HAP-1 (cell line): ENCODE results near the gene PRIMPOL.
"Not testable (repeated sequence)": the region's sequence is repeated elsewhere in the genome, so short reads cannot be mapped to it uniquely, and the experiment has no call there.

Experiments used
- DNase-seq, 2 experiments: peaks; one replicate each; pipeline ENCODE4 v3.0.0-alpha.2; 2016 to 2020; ENCODE audit warnings: low spot score in 2 of 2
- H3K27me3 ChIP-seq: fragments of 250-450 bp; sonication (Bioruptor Pico); 2 replicates; pipeline ENCODE4 v1.5.1; 2020; ENCODE audit warnings: low read depth, mild to moderate bottlenecking, moderate library complexity
- H3K36me3 ChIP-seq: fragments of 250-450 bp; sonication (Bioruptor Pico); replicated peaks from 2 replicates; pipeline ENCODE4 v1.5.1; 2020; ENCODE audit warnings: mild to moderate bottlenecking
- H3K4me1 ChIP-seq: fragments of 250-450 bp; sonication (Bioruptor Pico); 2 replicates; pipeline ENCODE4 v1.5.1; 2020; ENCODE audit warnings: mild to moderate bottlenecking
- H3K4me3 ChIP-seq: fragments of 250-450 bp; sonication (Bioruptor Pico); 2 replicates; pipeline ENCODE4 v1.5.1; 2020; ENCODE audit warnings: mild to moderate bottlenecking, moderate library complexity
- H3K9me3 ChIP-seq: fragments of 250-450 bp; sonication (Bioruptor Pico); 2 replicates; pipeline ENCODE4 v1.5.1; 2020; ENCODE audit warnings: mild to moderate bottlenecking, moderate library complexity
- in situ Hi-C: fragments of 300-500 bp; cut with MboI; formaldehyde crosslinking; loops from 3 replicates; pipeline ENCODE4 v1.14.3; 2020; ENCODE audit warnings: low sequenced_read_pairs, inconsistent platforms, mixed read lengths

PRIMPOL gene, protein sequence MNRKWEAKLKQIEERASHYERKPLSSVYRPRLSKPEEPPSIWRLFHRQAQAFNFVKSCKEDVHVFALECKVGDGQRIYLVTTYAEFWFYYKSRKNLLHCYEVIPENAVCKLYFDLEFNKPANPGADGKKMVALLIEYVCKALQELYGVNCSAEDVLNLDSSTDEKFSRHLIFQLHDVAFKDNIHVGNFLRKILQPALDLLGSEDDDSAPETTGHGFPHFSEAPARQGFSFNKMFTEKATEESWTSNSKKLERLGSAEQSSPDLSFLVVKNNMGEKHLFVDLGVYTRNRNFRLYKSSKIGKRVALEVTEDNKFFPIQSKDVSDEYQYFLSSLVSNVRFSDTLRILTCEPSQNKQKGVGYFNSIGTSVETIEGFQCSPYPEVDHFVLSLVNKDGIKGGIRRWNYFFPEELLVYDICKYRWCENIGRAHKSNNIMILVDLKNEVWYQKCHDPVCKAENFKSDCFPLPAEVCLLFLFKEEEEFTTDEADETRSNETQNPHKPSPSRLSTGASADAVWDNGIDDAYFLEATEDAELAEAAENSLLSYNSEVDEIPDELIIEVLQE

DNA sequence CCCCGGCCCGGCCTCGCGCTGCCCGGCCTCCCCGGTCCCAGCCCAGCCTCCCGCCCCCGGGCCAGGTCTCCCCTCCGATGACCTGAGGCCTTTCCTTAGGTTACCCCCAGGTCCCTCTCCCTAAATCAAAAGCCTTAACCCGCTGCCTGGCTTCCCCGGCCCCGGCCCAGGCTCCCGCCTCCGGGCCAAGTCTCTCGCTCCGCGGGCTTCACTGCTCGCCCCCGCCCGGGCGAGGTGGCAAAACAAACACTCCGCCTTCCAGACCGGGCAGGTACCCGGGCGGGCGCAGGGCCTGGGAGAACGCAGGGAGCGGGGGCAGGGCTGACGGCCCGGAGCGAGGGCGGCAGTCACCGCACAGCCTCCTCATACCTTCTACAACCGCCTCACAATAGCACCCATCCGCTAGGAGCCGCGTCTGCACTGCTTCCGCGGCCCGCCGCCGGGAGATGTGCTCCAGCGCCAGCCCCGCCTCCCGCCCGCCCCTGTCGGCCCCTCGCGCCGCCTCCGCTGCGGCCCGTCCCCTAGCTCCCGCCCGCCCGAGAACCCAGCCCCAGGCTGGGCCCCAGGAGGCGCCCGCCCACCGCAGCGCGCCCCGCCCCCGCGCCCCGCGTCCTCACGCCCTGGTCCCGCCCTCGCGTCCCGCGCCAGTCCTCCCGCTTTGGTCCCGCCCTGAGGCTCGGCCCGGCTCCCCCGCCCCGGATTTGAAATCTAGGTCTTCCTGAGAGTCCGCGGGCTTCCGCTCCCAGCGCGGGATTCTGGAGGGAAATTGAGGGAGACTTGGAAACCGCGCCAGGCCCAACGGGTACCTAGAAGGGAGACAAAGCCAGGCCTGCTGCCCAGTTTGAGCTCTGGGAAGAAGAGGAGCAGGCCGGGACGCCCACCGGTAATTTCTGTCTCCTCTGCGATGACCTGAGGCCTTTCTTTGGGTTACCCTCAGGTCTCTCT is at the start of gene PRIMPOL, which contains the start of gene CASP3:
Gene PRIMPOL, plus strand, starts transcription at position 713 of the 945 bp plus-strand sequence. CDS start 7,403 bp downstream, outside the sequence.
Gene CASP3, minus strand, starts transcription at position 422 of the 945 bp plus-strand sequence. CDS start 10,994 bp downstream, outside the sequence.
- Histone ChIP-seq H3K4me3 (peak within 1 kb of the TSS; percentile 90), H3K27me3 (no peaks in the 10 kb centered on the region), H3K9me3 (no peaks in the 10 kb centered on the region), H3K36me3 (no peaks in the 10 kb centered on the region), H3K4me1 (peaks cover 27% of the 10 kb centered on the region)
- in situ Hi-C loops = loop anchor here (10.0 kb wide), 1 partner anchor 174 kb away; the partner anchor contains the start of gene IRF2
- DNase-seq = peak; percentile 93 to 98

DNA sequence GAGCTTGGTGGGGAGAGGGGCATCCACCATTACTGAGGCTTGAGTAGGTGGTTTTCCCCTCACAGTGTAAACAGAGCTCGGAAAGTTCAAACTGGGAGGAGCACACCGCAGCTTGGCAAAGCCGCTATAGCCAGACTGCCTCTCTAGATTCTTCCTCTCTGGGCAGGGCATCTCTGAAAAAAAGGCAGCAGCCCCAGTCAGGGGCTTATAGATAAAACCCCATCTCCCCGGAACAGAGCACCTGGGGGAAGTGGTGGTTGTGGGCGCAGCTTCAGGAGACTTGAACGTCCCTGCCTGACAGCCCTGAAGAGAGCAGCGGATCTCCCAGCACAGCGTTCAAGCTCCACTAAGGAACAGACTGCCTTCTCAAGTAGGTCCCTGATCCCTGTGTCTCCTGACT is 48.6 kb upstream of the PRIMPOL start:
- in situ Hi-C loops, DNase-seq, H3K4me1 ChIP-seq, H3K4me3 ChIP-seq, H3K9me3 ChIP-seq, H3K27me3 ChIP-seq, H3K36me3 ChIP-seq: not testable (repeated sequence)

DNA sequence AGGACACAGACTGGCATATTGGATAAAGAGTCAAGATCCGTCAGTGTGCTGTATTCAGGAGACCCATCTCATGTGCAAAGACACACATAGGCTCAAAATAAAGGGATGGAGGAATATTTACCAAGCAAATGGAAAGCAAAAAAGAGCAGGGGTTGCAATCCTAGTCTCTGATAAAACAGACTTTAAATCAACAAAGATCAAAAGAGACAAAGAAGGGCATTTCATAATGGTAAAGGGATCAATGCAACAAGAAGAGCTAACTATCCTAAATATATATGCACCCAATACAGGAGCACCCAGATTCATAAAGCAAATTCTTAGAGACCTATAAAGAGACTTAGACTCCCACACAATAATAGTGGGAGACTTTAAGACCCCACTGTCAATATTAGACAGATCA is 46.7 kb upstream of the PRIMPOL start:
- H3K4me1 ChIP-seq, H3K9me3 ChIP-seq, in situ Hi-C loops, H3K27me3 ChIP-seq, H3K4me3 ChIP-seq, H3K36me3 ChIP-seq, DNase-seq: not testable (repeated sequence)

DNA sequence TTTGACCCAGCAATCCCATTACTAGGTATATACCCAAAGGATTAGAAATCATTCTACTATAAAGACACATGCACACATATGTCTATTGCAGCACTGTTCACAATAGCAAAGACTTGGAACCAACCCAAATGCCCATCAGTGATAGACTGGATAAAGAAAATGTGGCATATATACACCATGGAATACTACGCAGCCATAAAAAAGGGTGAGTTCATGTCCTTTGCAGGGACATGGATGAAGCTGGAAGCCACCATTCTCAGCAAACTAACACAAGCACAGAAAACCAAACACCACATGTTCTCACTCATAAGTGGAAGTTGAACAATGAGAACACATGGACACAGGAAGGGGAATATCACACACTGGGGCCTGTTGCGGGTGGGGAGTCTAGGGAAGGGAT is 42.1 kb upstream of the PRIMPOL start:
- H3K9me3 ChIP-seq, H3K36me3 ChIP-seq, H3K4me1 ChIP-seq, H3K27me3 ChIP-seq, in situ Hi-C loops, DNase-seq, H3K4me3 ChIP-seq: not testable (repeated sequence)

DNA sequence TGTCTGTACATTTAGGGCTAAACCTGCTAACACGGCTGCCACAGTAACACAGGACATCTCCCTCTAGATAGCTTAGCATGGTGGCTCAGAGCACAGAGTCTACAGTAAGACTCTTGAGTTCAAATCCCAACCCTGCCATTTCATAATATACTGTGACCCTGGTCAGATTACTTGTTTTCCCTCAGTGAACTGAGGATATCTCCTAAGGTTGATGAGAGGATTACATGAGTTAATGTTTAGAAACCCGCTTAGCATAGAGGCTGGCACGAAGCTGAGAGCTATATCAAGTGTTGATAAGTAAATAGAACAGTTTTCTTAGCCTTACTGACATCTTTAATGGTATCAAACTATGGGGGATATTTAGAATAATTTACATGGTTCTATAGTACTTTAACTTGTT is 37.5 kb upstream of the PRIMPOL start:
- no peak overlapping the region for H3K4me3 ChIP-seq
- no peaks in the 10 kb centered on the region for H3K36me3 ChIP-seq
- DNase-seq = no peak
- H3K4me1 ChIP-seq = no peaks in the 10 kb centered on the region
- no peaks in the 10 kb centered on the region for H3K27me3 ChIP-seq
- in situ Hi-C loops = no loop called here
- H3K9me3 ChIP-seq = no peaks in the 10 kb centered on the region; the same call in 1 of the 2 replicates

DNA sequence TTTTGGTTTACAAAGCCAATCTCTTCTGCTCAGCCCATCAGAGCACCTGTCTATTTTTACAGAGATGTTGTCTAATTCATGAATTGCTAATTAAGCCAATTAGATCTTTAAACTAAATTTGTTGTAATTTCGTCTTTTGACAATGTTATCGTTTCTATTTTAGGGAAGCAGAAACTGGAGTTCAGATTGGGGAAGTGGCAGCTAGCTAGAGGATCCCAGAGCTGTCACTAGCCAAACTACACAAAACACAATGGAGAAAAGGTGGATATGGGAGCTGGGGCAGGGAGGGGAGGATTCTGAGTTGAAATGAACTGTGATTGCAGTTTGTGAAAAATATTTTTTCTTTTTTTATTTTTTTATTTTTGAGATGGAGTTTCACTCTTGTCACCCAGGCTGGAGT is 36.1 kb upstream of the PRIMPOL start:
- no peaks in the 10 kb centered on the region for H3K36me3 ChIP-seq
- H3K4me1 ChIP-seq = no peaks in the 10 kb centered on the region
- H3K4me3 ChIP-seq = no peak overlapping the region
- no peaks in the 10 kb centered on the region for H3K9me3 ChIP-seq
- in situ Hi-C loops = no loop called here
- no peak for DNase-seq
- no peaks in the 10 kb centered on the region for H3K27me3 ChIP-seq

DNA sequence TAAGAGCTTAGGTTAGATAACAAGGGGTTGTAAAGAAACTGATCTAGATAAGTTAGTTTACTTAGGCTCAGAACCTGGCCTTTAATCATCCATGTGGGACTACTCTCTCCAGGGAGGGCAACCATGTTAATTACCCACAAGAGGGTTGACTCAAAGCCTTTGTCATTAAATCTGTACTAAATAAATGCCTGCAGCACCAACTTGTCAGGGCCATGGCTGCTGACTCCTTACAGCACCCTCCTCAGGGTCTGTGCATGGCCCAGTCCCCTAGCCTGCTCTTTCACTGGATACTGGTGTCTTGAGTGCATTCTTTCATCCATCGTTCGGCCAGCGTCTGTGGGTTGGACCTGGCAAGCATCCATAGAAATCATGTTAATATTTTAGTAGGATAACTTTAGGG is 35.0 kb upstream of the PRIMPOL start:
- in situ Hi-C loops = no loop called here
- no peak overlapping the region for H3K4me3 ChIP-seq
- DNase-seq = no peak

DNA sequence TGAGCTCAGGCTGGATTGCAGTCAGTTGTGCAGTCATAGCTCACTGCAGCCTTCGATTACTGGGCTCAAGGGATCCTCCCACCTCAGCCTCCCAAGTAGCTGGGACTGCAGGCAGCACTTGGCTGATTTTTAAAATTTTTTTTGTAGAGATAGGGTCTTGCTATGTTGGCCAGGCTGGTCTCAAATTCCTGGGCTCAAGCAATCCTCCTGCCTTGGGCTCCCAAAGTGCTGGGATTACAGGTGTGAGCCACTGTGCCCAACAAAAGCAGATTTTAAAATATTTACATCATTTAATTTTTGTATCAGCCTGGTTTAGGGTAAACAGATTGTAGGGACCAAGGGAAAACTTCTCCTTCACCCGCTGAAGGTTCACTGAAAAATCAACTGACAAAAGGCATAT is 33.4 kb upstream of the PRIMPOL start:
- H3K9me3 ChIP-seq = not testable (repeated sequence)

More for the DNA sequence above, 35.0 kb upstream of the PRIMPOL start:
- Histone ChIP-seq H3K4me1 (no peaks in the 10 kb centered on the region), H3K36me3 (no peaks in the 10 kb centered on the region), H3K27me3 (no peaks in the 10 kb centered on the region), H3K9me3 (no peaks in the 10 kb centered on the region)

DNA sequence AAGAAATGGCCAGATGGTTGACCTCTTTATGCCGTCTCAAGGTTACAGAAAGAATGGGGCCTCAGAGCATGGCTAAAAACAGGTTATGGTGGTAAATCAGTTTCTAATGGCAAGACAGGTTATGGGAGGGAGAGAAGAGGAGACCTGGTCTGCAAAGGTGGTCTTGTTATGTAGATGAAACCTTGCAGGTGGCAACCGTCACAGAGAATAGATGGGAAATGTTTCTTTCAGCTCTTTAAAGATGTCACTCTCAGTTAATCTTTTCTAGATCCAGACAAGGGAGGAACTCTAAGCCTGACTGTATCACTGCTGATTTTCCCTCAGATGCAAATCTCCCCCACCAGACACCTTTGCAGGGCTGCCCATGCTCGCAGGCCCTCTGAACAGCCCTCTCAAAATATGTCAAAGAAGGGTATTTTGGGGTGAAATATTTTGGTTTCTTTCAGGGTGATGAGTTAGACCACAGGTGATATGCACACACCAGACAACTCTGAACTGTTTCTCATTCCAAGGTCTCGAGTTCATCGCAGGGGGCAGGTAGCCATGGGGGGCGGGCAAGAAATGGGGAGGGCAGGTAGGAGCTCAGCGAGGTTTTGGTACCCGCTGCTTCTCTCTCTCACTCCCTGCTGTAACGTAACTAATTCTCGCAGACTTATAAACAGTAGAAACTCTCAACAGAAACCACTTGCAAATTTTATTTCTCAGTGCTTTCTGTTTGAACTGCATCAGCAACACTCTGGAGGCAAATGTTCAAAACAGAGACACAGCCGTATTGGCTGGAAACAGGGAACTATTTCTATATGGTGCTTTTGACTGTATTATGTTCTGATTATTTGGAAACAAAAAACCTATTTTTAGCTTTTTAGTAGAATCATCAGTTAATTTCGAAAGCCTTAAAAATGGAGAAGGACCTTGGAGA is 32.6 kb upstream of the PRIMPOL start:
- H3K9me3 ChIP-seq = no peaks in the 10 kb centered on the region
- H3K4me1 ChIP-seq = no peaks in the 10 kb centered on the region
- no peak for DNase-seq
- no peaks in the 10 kb centered on the region for H3K36me3 ChIP-seq
- in situ Hi-C loops = no loop called here
- H3K4me3 ChIP-seq = no peak overlapping the region
- no peaks in the 10 kb centered on the region for H3K27me3 ChIP-seq

More for the DNA sequence above, 33.4 kb upstream of the PRIMPOL start:
- H3K27me3 ChIP-seq, DNase-seq, H3K36me3 ChIP-seq, in situ Hi-C loops, H3K4me1 ChIP-seq, H3K4me3 ChIP-seq: not testable (repeated sequence)

DNA sequence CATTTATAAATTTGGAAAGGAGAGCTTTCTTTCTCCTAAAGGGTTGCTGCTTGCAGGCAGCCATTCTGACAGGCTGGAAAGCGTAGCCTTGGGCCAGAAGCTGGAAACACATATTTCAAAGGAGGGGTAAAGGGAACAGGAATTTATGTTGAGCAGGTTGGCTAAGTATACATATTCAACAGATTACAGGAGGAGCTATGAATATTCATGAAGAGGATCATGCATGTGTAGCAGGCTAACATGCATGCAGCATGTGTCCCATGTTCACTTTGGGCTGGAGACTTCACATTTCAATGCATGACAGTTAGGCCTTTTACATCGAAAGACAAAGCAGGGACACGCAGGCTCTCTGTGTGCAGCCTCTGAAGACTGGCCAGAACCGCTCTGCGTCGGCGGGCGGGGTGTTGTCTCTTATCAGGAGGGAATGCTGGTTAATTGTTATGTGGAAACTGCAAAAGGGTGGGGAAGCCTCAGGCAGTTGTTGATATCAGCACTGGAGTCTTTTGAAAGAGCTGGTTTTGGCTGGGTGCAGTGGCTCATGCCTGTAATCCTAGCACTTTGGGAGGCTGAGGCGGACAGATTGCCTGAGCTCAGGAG is 31.8 kb upstream of the PRIMPOL start:
- no peaks in the 10 kb centered on the region for H3K27me3 ChIP-seq
- H3K9me3 ChIP-seq = no peaks in the 10 kb centered on the region
- peak in 1 of 2 experiments; percentile 10 for DNase-seq
- H3K4me1 ChIP-seq = no peaks in the 10 kb centered on the region
- in situ Hi-C loops = no loop called here
- H3K4me3 ChIP-seq = no peak overlapping the region
- H3K36me3 ChIP-seq = no peaks in the 10 kb centered on the region

DNA sequence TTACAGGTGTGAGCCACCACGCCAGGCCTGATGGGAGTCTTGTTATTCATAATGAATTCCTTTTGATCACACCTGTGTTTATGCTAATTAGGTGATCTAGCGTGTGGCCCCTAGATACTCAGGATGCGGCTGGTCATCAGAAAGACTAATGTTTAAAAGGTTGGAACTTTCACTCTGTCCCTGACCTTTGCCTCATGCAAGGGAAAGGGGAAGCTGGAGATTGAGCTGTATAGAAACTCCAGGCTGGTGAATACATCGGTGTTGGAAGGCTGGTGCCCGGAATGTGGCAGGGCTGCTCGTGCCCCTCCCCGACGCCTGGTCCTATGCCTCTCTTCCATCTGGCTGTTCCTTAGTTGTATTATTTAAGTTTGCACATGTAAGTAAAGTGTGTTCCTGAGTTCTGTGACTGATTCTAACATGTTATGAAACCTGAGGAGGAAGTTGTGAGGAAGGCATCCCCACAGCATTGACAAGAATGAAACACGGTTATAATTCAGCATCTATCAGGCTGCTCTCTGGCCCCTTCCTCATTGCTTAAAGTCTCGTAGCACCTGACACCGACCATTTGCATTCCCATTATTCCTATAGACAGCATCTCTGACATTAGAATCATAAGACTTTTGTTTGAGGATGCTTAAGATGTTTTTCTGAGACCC is 29.2 kb upstream of the PRIMPOL start:
- H3K4me1 ChIP-seq = no peaks in the 10 kb centered on the region
- H3K27me3 ChIP-seq = no peaks in the 10 kb centered on the region
- no peaks in the 10 kb centered on the region for H3K9me3 ChIP-seq
- no peaks in the 10 kb centered on the region for H3K36me3 ChIP-seq
- DNase-seq = no peak
- no peak overlapping the region for H3K4me3 ChIP-seq
- in situ Hi-C loops = no loop called here

DNA sequence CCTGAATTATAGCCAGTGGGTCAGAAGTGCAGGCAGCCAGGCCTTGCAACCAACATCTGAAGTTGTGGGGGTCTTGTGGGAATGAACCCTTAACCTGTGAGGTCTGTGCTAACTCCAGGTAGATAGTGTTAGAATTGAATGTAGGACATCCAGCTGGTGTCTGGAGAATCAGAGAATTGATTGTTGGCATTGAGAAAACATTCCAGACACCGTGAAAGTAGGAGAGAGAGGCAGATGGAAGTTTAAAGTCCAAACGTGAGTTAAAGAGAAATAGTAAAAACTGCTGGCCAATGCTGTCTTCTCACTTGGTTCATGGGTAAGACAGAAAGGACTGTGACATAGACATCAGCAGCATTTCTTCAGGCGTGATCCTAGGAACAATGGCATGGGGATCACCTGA is 28.0 kb upstream of the PRIMPOL start:
- in situ Hi-C loops = no loop called here
- Histone ChIP-seq H3K9me3 (no peaks in the 10 kb centered on the region), H3K27me3 (no peaks in the 10 kb centered on the region), H3K4me1 (no peaks in the 10 kb centered on the region), H3K4me3 (no peak overlapping the region), H3K36me3 (no peaks in the 10 kb centered on the region)
- no peak for DNase-seq
